GM12878 (cell line): ENCODE measurements around the gene UBAP1L. TPM values are rescaled to one million over a fixed set of nuclear protein-coding genes. Genes with fewer than 3 reads are reported as not detected.

Experiments used
- ATAC-seq: fragments of 200-7000 bp; cut with Tn5 transposase; 3 replicates; pipeline ENCODE4 v1.9.1; 2020; ENCODE audit warnings: mild to moderate bottlenecking, moderate library complexity
- BruUV-seq: library from RNA; stranded (reverse); fragments of 400-500 nt; replicated peaks from 2 replicates; lab custom pipeline; 2021; lab: Mats Ljungman, UMichigan
- CTCF ChIA-PET: fragments of 300-600 bp; sonication (Branson Sonifier 250); formaldehyde crosslinking; extraction: SDS; loops from one replicate; lab custom pipeline; 2021; ENCODE audit warnings: inconsistent platforms; lab: Yijun Ruan, JAX
- POLR2A ChIA-PET: fragments of 350-600 bp; formaldehyde crosslinking; extraction: SDS; loops from one replicate; lab custom pipeline; 2021; ENCODE audit warnings: inconsistent platforms; lab: Charles Lee
- RAD21 ChIA-PET: fragments of 300-600 bp; sonication (Branson Sonifier 250); formaldehyde crosslinking; loops from one replicate; lab custom pipeline; 2023; ENCODE audit warnings: antibody characterized with exemption; ENCODE audit not compliant: unreplicated experiment; lab: Charles Lee
- SMC1A ChIA-PET: fragments of 300-600 bp; sonication (Branson Sonifier 250); formaldehyde crosslinking; loops from one replicate; lab custom pipeline; 2023; ENCODE audit not compliant: unreplicated experiment, uncharacterized antibody; lab: Charles Lee
- DNase-seq: peaks from one replicate; pipeline ENCODE4 v3.0.0-alpha.2; 2011; ENCODE audit warnings: low read depth, low spot score
- FAIRE-seq: peaks from 3 replicates; lab custom pipeline; 2011; peaks lifted over from hg19 to GRCh38; lab: Jason Lieb, UNC
- H2AFZ ChIP-seq: 2 replicates; pipeline ENCODE4 v1.6.0; 2011; ENCODE audit warnings: low read depth, low read length, control low read depth; ENCODE audit not compliant: control insufficient read depth
- H3K27ac ChIP-seq: 2 replicates; pipeline ENCODE4 v1.5.1; 2011; ENCODE audit warnings: control low read depth; ENCODE audit not compliant: control insufficient read depth, insufficient read depth
- H3K27me3 ChIP-seq, 2 experiments: replicated peaks in 1 of 2; 2 replicates each; pipeline versions ENCODE4 v1.6.0 to v1.6.1; 2011; ENCODE audit warnings: low read length in 1 of 2; ENCODE audit not compliant: control insufficient read depth in 2 of 2, insufficient read depth in 2 of 2
- H3K36me3 ChIP-seq, 2 experiments: 2 replicates each; pipeline ENCODE4 v1.5.1; 2011; ENCODE audit warnings: low read length in 1 of 2; ENCODE audit not compliant: control insufficient read depth in 2 of 2, insufficient read depth in 2 of 2
- H3K4me1 ChIP-seq: 2 replicates; pipeline ENCODE4 v1.6.1; 2011; ENCODE audit warnings: mild to moderate bottlenecking, low read length, moderate library complexity, mixed read lengths; ENCODE audit not compliant: control insufficient read depth, insufficient read depth
- H3K4me2 ChIP-seq: 2 replicates; pipeline ENCODE4 v1.6.0; 2011; ENCODE audit warnings: control low read depth; ENCODE audit not compliant: control insufficient read depth, insufficient read depth
- H3K4me3 ChIP-seq: fragments of 200-600 bp; sonication (generic); 2 replicates; pipeline ENCODE4 v1.5.1; 2016
- H3K79me2 ChIP-seq: 2 replicates; pipeline ENCODE4 v1.6.0; 2011; ENCODE audit warnings: low read length; ENCODE audit not compliant: control insufficient read depth, insufficient read depth
- H3K9ac ChIP-seq: 2 replicates; pipeline ENCODE4 v1.8.0; 2011; ENCODE audit warnings: low read length, control low read depth, mixed read lengths; ENCODE audit not compliant: control insufficient read depth, insufficient read depth
- H3K9me3 ChIP-seq: replicated peaks from 3 replicates; pipeline ENCODE4 v1.5.1; 2011; ENCODE audit warnings: mild to moderate bottlenecking, low read length; ENCODE audit not compliant: control insufficient read depth, insufficient read depth
- H4K20me1 ChIP-seq: 2 replicates; pipeline ENCODE4 v1.6.0; 2011; ENCODE audit not compliant: control insufficient read depth, insufficient read depth
- BACH1 ChIP-seq: fragments of 450-650 bp; IDR thresholded peaks from 2 replicates; pipeline ENCODE4 v1.6.1; 2017; ENCODE audit warnings: mild to moderate bottlenecking, borderline replicate concordance
- CEBPB ChIP-seq, 2 experiments: fragments of 150-350 bp in 1 of 2; IDR thresholded peaks; 2 replicates each; pipeline ENCODE4 v1.6.1; 2012 to 2014; ENCODE audit warnings: low read depth in 2 of 2, low read length in 2 of 2, borderline replicate concordance in 1 of 2, inconsistent platforms in 1 of 2
- CHD1 ChIP-seq: IDR thresholded peaks from 2 replicates; pipeline ENCODE4 v1.6.1; 2012; ENCODE audit warnings: low read depth, low read length, improper control_type of control experiment
- ELK1 ChIP-seq: IDR thresholded peaks from 2 replicates; pipeline ENCODE4 v1.6.1; 2012; ENCODE audit warnings: low read depth, low read length, improper control_type of control experiment
- ETV6 ChIP-seq, 2 experiments: fragments of 450-650 bp in 1 of 2; IDR thresholded peaks in 1 of 2; conservative IDR thresholded peaks in 1 of 2; 2 replicates each; pipeline ENCODE4 v1.6.1; 2014; ENCODE audit warnings: antibody characterized with exemption in 1 of 2, borderline replicate concordance in 1 of 2, low read depth in 1 of 2, mild to moderate bottlenecking in 1 of 2, moderate library complexity in 1 of 2
- GABPA ChIP-seq: IDR thresholded peaks from 2 replicates; pipeline ENCODE4 v1.6.1; 2014; ENCODE audit warnings: antibody characterized with exemption, low read depth, mild to moderate bottlenecking, inconsistent platforms
- HCFC1 ChIP-seq: fragments of 150-350 bp; IDR thresholded peaks from 2 replicates; pipeline ENCODE4 v1.6.1; 2014; ENCODE audit warnings: low read length
- POLR2AphosphoS5 ChIP-seq: IDR thresholded peaks from 2 replicates; pipeline ENCODE4 v1.6.1; 2011; ENCODE audit warnings: mild to moderate bottlenecking, low read length, inconsistent platforms
- RCOR1 ChIP-seq: conservative IDR thresholded peaks from 2 replicates; pipeline ENCODE4 v1.6.1; 2012; ENCODE audit warnings: low read depth, low read length, improper control_type of control experiment
- SIX5 ChIP-seq: IDR thresholded peaks from 2 replicates; pipeline ENCODE4 v1.6.1; 2011; ENCODE audit warnings: mild to moderate bottlenecking, low read depth, low read length, moderate library complexity; ENCODE audit not compliant: severe bottlenecking
- WRNIP1 ChIP-seq: IDR thresholded peaks from 2 replicates; pipeline ENCODE4 v1.6.1; 2011; ENCODE audit warnings: low read depth, low read length, improper control_type of control experiment, borderline replicate concordance
- ZBTB40 ChIP-seq: fragments of 450-650 bp; IDR thresholded peaks from 2 replicates; pipeline ENCODE4 v1.6.1; 2016; ENCODE audit warnings: mild to moderate bottlenecking, moderate library complexity, borderline replicate concordance
- WGBS: methylation state at CpG from one replicate; pipeline ENCODE4 v1.1.6; 2016; ENCODE audit warnings: low lambda C conversion rate; ENCODE audit not compliant: insufficient replicate concordance, insufficient coverage; ENCODE audit errors: missing lambda C conversion rate; 5-methylcytosine and 5-hydroxymethylcytosine counted together
- in situ Hi-C: fragments of 300-500 bp; cut with MboI; formaldehyde crosslinking; loops from 9 replicates; pipeline ENCODE4 v1.14.3; 2018; ENCODE audit warnings: mixed read lengths
- intact Hi-C: fragments of 100-400 bp; cut with micrococcal nuclease; formaldehyde crosslinking; loops from one replicate; pipeline ENCODE4 v1.14.2; 2022; ENCODE audit not compliant: unreplicated experiment
- polyA plus RNA-seq, 11 experiments: library from polyadenylated mRNA; depleted of rRNA in 4 of 11; unstranded in 6 of 11; stranded (reverse) in 5 of 11; fragments of >200 nt; fragmentation: Nextera tagmentation in 4 of 11; fragmentation: Illumina TruSeq in 1 of 11; extraction: Ambion mirVana in 4 of 11; extraction: Trizol in 1 of 11; gene quantifications; 1 replicate in 1 of 11; 2 replicates in 10 of 11; pipeline versions ENCODE4 v1.2.1 to v1.2.3, GENCODE V29; 2011 to 2016; ENCODE audit warnings: inconsistent platforms in 2 of 11, missing spikeins in 2 of 11, low read depth in 1 of 11
- total RNA-seq, 4 experiments: library from RNA; depleted of rRNA in 3 of 4; stranded (reverse); fragments of >200 nt in 3 of 4; fragmentation: Illumina TruSeq in 1 of 4; extraction: Trizol in 1 of 4; gene quantifications; 2 replicates each; pipeline versions ENCODE4 v1.2.1 to v1.2.3, GENCODE V29; 2013 to 2021

UBAP1L gene
- total and polyA plus RNA-seq, 10 of the 15 experiments (the other 5 are each of a cell fraction or from before 2014, with no cell fraction given) = 0.03 to 2.6 (median 1.0) TPM

GRCh38 chr15:65092911-65093792 lies 21.8 kb downstream of the UBAP1L start:
- Histone ChIP-seq H3K27ac (no peak overlapping the region), H4K20me1 (no peaks in the 10 kb centered on the region), H2AFZ (no peak overlapping the region), H3K9me3 (no peaks in the 10 kb centered on the region), H3K79me2 (no peaks in the 10 kb centered on the region), H3K4me3 (no peak overlapping the region), H3K9ac (no peak overlapping the region), H3K4me2 (no peak overlapping the region), H3K27me3 (no peaks in the 10 kb centered on the region), H3K36me3 (no peaks in the 10 kb centered on the region)
- POLR2A ChIA-PET = no interaction called here
- RAD21 ChIA-PET = no interaction called here
- in situ Hi-C loops = no loop called here
- SMC1A ChIA-PET = no interaction called here
- BruUV-seq = no TSS peak
- CTCF ChIA-PET = interaction anchor here (1.2 to 1.3 kb wide), 2 partner anchors 10 to 59 kb away, joined by 3 read pairs; no protein-coding TSS in a partner anchor
- WGBS = 92% methylated on average over 17 of the region's 17 CpGs
- intact Hi-C loops = no loop called here
- TF ChIP-seq ZBTB40 (no peak), GABPA (no peak), RCOR1 (no peak), WRNIP1 (no peak), POLR2AphosphoS5 (no peak), HCFC1 (no peak), CHD1 (no peak), BACH1 (no peak), ELK1 (no peak), ETV6 (conservative IDR thresholded peaks at IDR 0.05 in 1 of 2, IDR thresholded peaks at IDR 0.05 in 1 of 2; ENCODE audit: borderline replicate concordance in 1 of 2, low read depth in 1 of 2) (no peak), SIX5 (no peak), CEBPB (IDR thresholded peaks at IDR 0.05; ENCODE audit: borderline replicate concordance in 1 of 2, low read depth in 2 of 2, low read length in 2 of 2) (no peak)
- TF ChIP-seq, all 136 proteins: peak for 0
- H3K4me1 ChIP-seq = no peaks in the 10 kb centered on the region
- FAIRE-seq (no peak), ATAC-seq (no peak), DNase-seq (no peak)
